ENCODE data around the gene ZNF33B. TPM values are rescaled to one million over a fixed set of nuclear protein-coding genes. Genes with fewer than 3 reads are reported as not detected.

The ZNF33B gene
- total RNA-seq, 2 donors from 2014 or later: 19.5 to 25.1 TPM

GRCh38 chr10:42615419-42615818, 23.0 kb downstream of the ZNF33B start:
- Histone ChIP-seq H3K4me3 (no peak overlapping the region), H3K27me3 (no peaks in the 10 kb centered on the region), H3K27ac (no peak overlapping the region), H3K4me1 (no peaks in the 10 kb centered on the region), H3K9ac (ENCODE audit: low read depth in 2 of 2, low read length in 2 of 2) (no peak overlapping the region), H3K9me3 (no peaks in the 10 kb centered on the region), H3K36me3 (no peaks in the 10 kb centered on the region)
- intact Hi-C loops (cut with DNase I): no loop called here
- TF ChIP-seq CTCF (IDR thresholded peaks at IDR 0.05): no peak
- no peak for DNase-seq

GRCh38 chr10:42609872-42610271, 28.5 kb downstream of the ZNF33B start:
- TF ChIP-seq CTCF (IDR thresholded peaks at IDR 0.05): no peak
- no peaks in the 10 kb centered on the region for H3K4me1 ChIP-seq
- DNase-seq: no peak
- no peaks in the 10 kb centered on the region for H3K27me3 ChIP-seq
- H3K27ac ChIP-seq: no peak overlapping the region
- intact Hi-C loops (cut with DNase I): no loop called here
- H3K9me3 ChIP-seq: no peaks in the 10 kb centered on the region
- H3K4me3 ChIP-seq: no peak overlapping the region
- no peak overlapping the region for H3K9ac ChIP-seq (ENCODE audit: low read depth in 2 of 2, low read length in 2 of 2)
- H3K36me3 ChIP-seq: no peaks in the 10 kb centered on the region

- no peaks in the 10 kb centered on the region for H3K27me3 ChIP-seq
- H3K4me1 ChIP-seq: no peaks in the 10 kb centered on the region
- H3K9ac ChIP-seq (ENCODE audit: low read depth in 2 of 2, low read length in 2 of 2): no peak overlapping the region
- H3K9me3 ChIP-seq: no peaks in the 10 kb centered on the region
- TF ChIP-seq CTCF (IDR thresholded peaks at IDR 0.05): no peak
- H3K27ac ChIP-seq: no peak overlapping the region
- H3K4me3 ChIP-seq: no peak overlapping the region
- intact Hi-C loops (cut with DNase I): no loop called here
- H3K36me3 ChIP-seq: peaks cover 13% of the 10 kb centered on the region
- no peak for DNase-seq
These were observed 40.0 kb downstream of the ZNF33B start for GRCh38 chr10:42598249-42598873.

GRCh38 chr10:42596196-42596595, 42.2 kb downstream of the ZNF33B start:
- H3K4me1 ChIP-seq: no peaks in the 10 kb centered on the region
- intact Hi-C loops (cut with DNase I): no loop called here
- H3K9me3 ChIP-seq: no peaks in the 10 kb centered on the region
- no peak overlapping the region for H3K9ac ChIP-seq (ENCODE audit: low read depth in 2 of 2, low read length in 2 of 2)
- no peak overlapping the region for H3K27ac ChIP-seq
- no peak for TF ChIP-seq CTCF (IDR thresholded peaks at IDR 0.05)
- H3K27me3 ChIP-seq: no peaks in the 10 kb centered on the region
- H3K4me3 ChIP-seq: no peak overlapping the region
- peaks cover 22% of the 10 kb centered on the region for H3K36me3 ChIP-seq
- DNase-seq: no peak

GRCh38 chr10:42594246-42594650, 44.1 kb downstream of the ZNF33B start:
- Histone ChIP-seq H3K36me3 (peaks cover 14% of the 10 kb centered on the region), H3K4me3 (no peak overlapping the region), H3K27me3 (no peaks in the 10 kb centered on the region), H3K4me1 (no peaks in the 10 kb centered on the region), H3K9ac (ENCODE audit: low read depth in 2 of 2, low read length in 2 of 2) (no peak overlapping the region), H3K9me3 (no peaks in the 10 kb centered on the region), H3K27ac (no peak overlapping the region)
- TF ChIP-seq CTCF (IDR thresholded peaks at IDR 0.05): no peak
- intact Hi-C loops (cut with DNase I): no loop called here
- DNase-seq: no peak

All from colonic mucosa (tissue), 4 donors.